Ovary (tissue), 3 donors: ENCODE data around the gene SLC22A23.

Experiments
- CTCF ChIP-seq, 3 donors: fragments of 450-650 bp in 2 of 3; fragments of 200-600 bp in 1 of 3; IDR thresholded peaks; one replicate each; pipeline versions ENCODE4 v1.5.1 to v1.8.0; 2016 to 2022; ENCODE audit warnings: antibody characterized with exemption in 3 of 3, mild to moderate bottlenecking in 1 of 3
- EP300 ChIP-seq: sonication (generic); formaldehyde crosslinking; IDR thresholded peaks from one replicate; pipeline ENCODE4 v1.6.1; 2017; ENCODE audit warnings: antibody characterized with exemption
- POLR2A ChIP-seq: fragments of 450-650 bp; IDR thresholded peaks from one replicate; pipeline ENCODE4 v1.6.1; 2017; ENCODE audit warnings: antibody characterized with exemption, mild to moderate bottlenecking, moderate library complexity
- donor health status: DM: no; HTN: no; CAD: no.

GRCh38 chr6:3317741-3318211 is 139.1 kb downstream of the SLC22A23 start:
- no peak for TF ChIP-seq CTCF (IDR thresholded peaks at IDR 0.05)
- no peak for TF ChIP-seq POLR2A
- TF ChIP-seq EP300 = no peak
